ENCODE measurements around the gene GPS1. TPM values are rescaled to one million over a fixed set of nuclear protein-coding genes. Genes with fewer than 3 reads are reported as not detected.

The GPS1 gene
- total RNA-seq, 1 donor from 2014 or later, result 71.5 TPM

- no peaks in the 10 kb centered on the region for H3K9me3 ChIP-seq
- H3K27me3 ChIP-seq (ENCODE audit: low read depth), result no peaks in the 10 kb centered on the region
- H3K36me3 ChIP-seq, result peaks cover 57% of the 10 kb centered on the region
- intact Hi-C loops (cut with DNase I), result no loop called here
- ATAC-seq (no peak), DNase-seq (no peak)
- no peaks in the 10 kb centered on the region for H3K4me1 ChIP-seq
- H3K4me3 ChIP-seq, result no peak overlapping the region
- no peak overlapping the region for H3K27ac ChIP-seq
- TF ChIP-seq CTCF (IDR thresholded peaks at IDR 0.05), result no peak
Observed at GRCh38 chr17:82079001-82079677, 27.4 kb downstream of the GPS1 start.

GRCh38 chr17:82080048-82080788, 28.5 kb downstream of the GPS1 start:
- H3K27me3 ChIP-seq (ENCODE audit: low read depth), result no peaks in the 10 kb centered on the region
- no peak overlapping the region for H3K4me3 ChIP-seq
- DNase-seq, result no peak
- H3K27ac ChIP-seq, result no peak overlapping the region
- no peaks in the 10 kb centered on the region for H3K4me1 ChIP-seq
- H3K36me3 ChIP-seq, result peaks cover 68% of the 10 kb centered on the region
- H3K9me3 ChIP-seq, result no peaks in the 10 kb centered on the region
- TF ChIP-seq CTCF (IDR thresholded peaks at IDR 0.05), result no peak
- ATAC-seq, result no peak
- intact Hi-C loops (cut with DNase I), result no loop called here

- intact Hi-C loops (cut with DNase I), result no loop called here
- TF ChIP-seq CTCF (IDR thresholded peaks at IDR 0.05), result no peak
- DNase-seq, result no peak
- ATAC-seq, result no peak
- Histone ChIP-seq H3K4me3 (no peak overlapping the region), H3K27me3 (ENCODE audit: low read depth) (no peaks in the 10 kb centered on the region), H3K27ac (no peak overlapping the region), H3K4me1 (no peaks in the 10 kb centered on the region), H3K9me3 (no peaks in the 10 kb centered on the region), H3K36me3 (peaks cover 75% of the 10 kb centered on the region)
Observed at GRCh38 chr17:82080789-82081464, 29.2 kb downstream of the GPS1 start.

GRCh38 chr17:82081546-82081945, 29.8 kb downstream of the GPS1 start:
- Histone ChIP-seq H3K4me3 (no peak overlapping the region), H3K36me3 (peaks cover 82% of the 10 kb centered on the region), H3K27ac (no peak overlapping the region), H3K9me3 (no peaks in the 10 kb centered on the region), H3K4me1 (no peaks in the 10 kb centered on the region), H3K27me3 (ENCODE audit: low read depth) (no peaks in the 10 kb centered on the region)
- TF ChIP-seq CTCF (IDR thresholded peaks at IDR 0.05), result no peak
- DNase-seq, result no peak
- intact Hi-C loops (cut with DNase I), result no loop called here
- no peak for ATAC-seq

GRCh38 chr17:82081966-82082365, 30.3 kb downstream of the GPS1 start:
- Histone ChIP-seq H3K4me3 (no peak overlapping the region), H3K9me3 (no peaks in the 10 kb centered on the region), H3K27ac (no peak overlapping the region), H3K36me3 (peaks cover 86% of the 10 kb centered on the region), H3K27me3 (ENCODE audit: low read depth) (no peaks in the 10 kb centered on the region), H3K4me1 (no peaks in the 10 kb centered on the region)
- no peak for TF ChIP-seq CTCF (IDR thresholded peaks at IDR 0.05)
- DNase-seq (no peak), ATAC-seq (no peak)
- intact Hi-C loops (cut with DNase I), result no loop called here

Measured in lower lobe of right lung (tissue), 2 donors.